HepG2 (cell line): ENCODE data around the gene FCN3. TPM values are rescaled to one million over a fixed set of nuclear protein-coding genes. Genes with fewer than 3 reads are reported as not detected.

Experiments used
- ARNTL ChIP-seq: sonication (generic); formaldehyde crosslinking; IDR thresholded peaks from 2 replicates; pipeline ENCODE4 v1.4.0; 2020; ENCODE audit warnings: mild to moderate bottlenecking, missing genetic modification reagents
- CENPX ChIP-seq: sonication (generic); formaldehyde crosslinking; IDR thresholded peaks from 2 replicates; pipeline ENCODE4 v1.9.0; 2021; ENCODE audit warnings: mild to moderate bottlenecking, missing genetic modification reagents, moderate library complexity
- FOXM1 ChIP-seq: sonication (generic); formaldehyde crosslinking; IDR thresholded peaks from 2 replicates; pipeline ENCODE4 v1.5.0; 2020; ENCODE audit warnings: missing genetic modification reagents
- GATAD2A ChIP-seq: IDR thresholded peaks from 2 replicates; pipeline ENCODE4 v1.6.1; 2016
- HDAC2 ChIP-seq: sonication (generic); formaldehyde crosslinking; IDR thresholded peaks from 2 replicates; pipeline ENCODE4 v1.4.0; 2020; ENCODE audit warnings: missing genetic modification reagents
- HIVEP1 ChIP-seq: sonication (generic); formaldehyde crosslinking; IDR thresholded peaks from 2 replicates; pipeline ENCODE4 v1.4.0; 2020; ENCODE audit warnings: mild to moderate bottlenecking, missing genetic modification reagents
- IRF9 ChIP-seq: sonication (generic); formaldehyde crosslinking; IDR thresholded peaks from 2 replicates; pipeline ENCODE4 v1.8.0; 2022; ENCODE audit warnings: missing genetic modification reagents, mild to moderate bottlenecking, borderline replicate concordance
- MYPOP ChIP-seq: sonication (generic); formaldehyde crosslinking; IDR thresholded peaks from 2 replicates; pipeline ENCODE4 v1.8.1; 2023; ENCODE audit warnings: mild to moderate bottlenecking, moderate library complexity, missing genetic modification reagents
- RAD51 ChIP-seq: fragments of 450-650 bp; IDR thresholded peaks from 2 replicates; pipeline ENCODE4 v1.6.1; 2016; ENCODE audit warnings: borderline replicate concordance
- SMYD3 ChIP-seq: sonication (generic); formaldehyde crosslinking; IDR thresholded peaks from 2 replicates; pipeline ENCODE4 v1.8.1; 2023; ENCODE audit warnings: mild to moderate bottlenecking, missing genetic modification reagents
- SOX6 ChIP-seq, 2 experiments: fragments of 450-650 bp in 1 of 2; sonication (generic) in 1 of 2; formaldehyde crosslinking in 1 of 2; IDR thresholded peaks; 2 replicates each; pipeline versions ENCODE4 v1.4.0 to v1.6.1; 2017 to 2020; ENCODE audit warnings: antibody characterized with exemption in 1 of 2, mild to moderate bottlenecking in 1 of 2, missing genetic modification reagents in 1 of 2
- TOPORS ChIP-seq: sonication (generic); formaldehyde crosslinking; IDR thresholded peaks from 2 replicates; pipeline ENCODE4 v1.8.0; 2023; ENCODE audit warnings: mild to moderate bottlenecking, missing genetic modification reagents
- ZBTB42 ChIP-seq: sonication (generic); formaldehyde crosslinking; IDR thresholded peaks from 2 replicates; pipeline ENCODE4 v1.5.0; 2020; ENCODE audit warnings: mild to moderate bottlenecking, missing genetic modification reagents
- ZBTB43 ChIP-seq: sonication (generic); formaldehyde crosslinking; conservative IDR thresholded peaks from 2 replicates; pipeline ENCODE4 v1.4.0; 2020; ENCODE audit warnings: missing genetic modification reagents
- ZNF563 ChIP-seq: sonication (generic); formaldehyde crosslinking; IDR thresholded peaks from 2 replicates; pipeline ENCODE4 v1.8.0; 2022; ENCODE audit warnings: mild to moderate bottlenecking, moderate library complexity, missing genetic modification reagents
- ZSCAN20 ChIP-seq: sonication (generic); formaldehyde crosslinking; IDR thresholded peaks from 2 replicates; pipeline ENCODE4 v1.4.0; 2020; ENCODE audit warnings: missing genetic modification reagents, mild to moderate bottlenecking, borderline replicate concordance
- polyA plus RNA-seq, 8 experiments: library from polyadenylated mRNA; depleted of rRNA in 3 of 8; stranded (reverse) in 7 of 8; unstranded in 1 of 8; fragments of >200 nt; fragmentation: Illumina TruSeq in 4 of 8; extraction: Trizol in 4 of 8; gene quantifications; 2 replicates each; pipeline versions ENCODE4 v1.2.1 to v1.2.3, GENCODE V29; 2011 to 2016; ENCODE audit warnings: low read depth in 4 of 8, missing spikeins in 1 of 8, mixed read lengths in 1 of 8; ENCODE audit not compliant: insufficient read depth in 1 of 8
- total RNA-seq, 5 experiments: library from RNA; depleted of rRNA; stranded (reverse); fragments of >200 nt; fragmentation: Illumina TruSeq; extraction: Trizol; gene quantifications; 2 replicates each; pipeline ENCODE4 v1.2.3, GENCODE V29; 2016; ENCODE audit warnings: low read depth in 1 of 5
- TF ChIP-seq, protein P1 (sequence below): sonication (generic); formaldehyde crosslinking; conservative IDR thresholded peaks from 2 replicates; pipeline ENCODE4 v1.4.0; 2020; ENCODE audit warnings: missing genetic modification reagents
- TF ChIP-seq, protein P2 (sequence below): sonication (generic); formaldehyde crosslinking; IDR thresholded peaks from 2 replicates; pipeline ENCODE4 v1.5.0; 2020; ENCODE audit warnings: mild to moderate bottlenecking, missing genetic modification reagents, moderate library complexity

Gene FCN3
- total and polyA plus RNA-seq, 2 of the 13 experiments (the other 11 are each of a cell fraction or from before 2014, with no cell fraction given): not detected

GRCh38 chr1:27391511-27392095, 17.0 kb upstream of the FCN3 start (continued):
- TF ChIP-seq, protein P1, sequence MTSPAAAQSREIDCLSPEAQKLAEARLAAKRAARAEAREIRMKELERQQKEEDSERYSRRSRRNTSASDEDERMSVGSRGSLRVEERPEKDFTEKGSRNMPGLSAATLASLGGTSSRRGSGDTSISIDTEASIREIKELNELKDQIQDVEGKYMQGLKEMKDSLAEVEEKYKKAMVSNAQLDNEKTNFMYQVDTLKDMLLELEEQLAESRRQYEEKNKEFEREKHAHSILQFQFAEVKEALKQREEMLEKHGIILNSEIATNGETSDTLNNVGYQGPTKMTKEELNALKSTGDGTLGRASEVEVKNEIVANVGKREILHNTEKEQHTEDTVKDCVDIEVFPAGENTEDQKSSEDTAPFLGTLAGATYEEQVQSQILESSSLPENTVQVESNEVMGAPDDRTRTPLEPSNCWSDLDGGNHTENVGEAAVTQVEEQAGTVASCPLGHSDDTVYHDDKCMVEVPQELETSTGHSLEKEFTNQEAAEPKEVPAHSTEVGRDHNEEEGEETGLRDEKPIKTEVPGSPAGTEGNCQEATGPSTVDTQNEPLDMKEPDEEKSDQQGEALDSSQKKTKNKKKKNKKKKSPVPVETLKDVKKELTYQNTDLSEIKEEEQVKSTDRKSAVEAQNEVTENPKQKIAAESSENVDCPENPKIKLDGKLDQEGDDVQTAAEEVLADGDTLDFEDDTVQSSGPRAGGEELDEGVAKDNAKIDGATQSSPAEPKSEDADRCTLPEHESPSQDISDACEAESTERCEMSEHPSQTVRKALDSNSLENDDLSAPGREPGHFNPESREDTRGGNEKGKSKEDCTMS (CRISPR knock-in tag): no peak
- TF ChIP-seq, protein P2, sequence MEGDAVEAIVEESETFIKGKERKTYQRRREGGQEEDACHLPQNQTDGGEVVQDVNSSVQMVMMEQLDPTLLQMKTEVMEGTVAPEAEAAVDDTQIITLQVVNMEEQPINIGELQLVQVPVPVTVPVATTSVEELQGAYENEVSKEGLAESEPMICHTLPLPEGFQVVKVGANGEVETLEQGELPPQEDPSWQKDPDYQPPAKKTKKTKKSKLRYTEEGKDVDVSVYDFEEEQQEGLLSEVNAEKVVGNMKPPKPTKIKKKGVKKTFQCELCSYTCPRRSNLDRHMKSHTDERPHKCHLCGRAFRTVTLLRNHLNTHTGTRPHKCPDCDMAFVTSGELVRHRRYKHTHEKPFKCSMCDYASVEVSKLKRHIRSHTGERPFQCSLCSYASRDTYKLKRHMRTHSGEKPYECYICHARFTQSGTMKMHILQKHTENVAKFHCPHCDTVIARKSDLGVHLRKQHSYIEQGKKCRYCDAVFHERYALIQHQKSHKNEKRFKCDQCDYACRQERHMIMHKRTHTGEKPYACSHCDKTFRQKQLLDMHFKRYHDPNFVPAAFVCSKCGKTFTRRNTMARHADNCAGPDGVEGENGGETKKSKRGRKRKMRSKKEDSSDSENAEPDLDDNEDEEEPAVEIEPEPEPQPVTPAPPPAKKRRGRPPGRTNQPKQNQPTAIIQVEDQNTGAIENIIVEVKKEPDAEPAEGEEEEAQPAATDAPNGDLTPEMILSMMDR (CRISPR knock-in tag): peak; percentile 32; the same call in 1 of the 2 replicates
- TF ChIP-seq SMYD3 (CRISPR knock-in tag): no peak
- TF ChIP-seq GATAD2A (CRISPR knock-in tag): no peak
- TF ChIP-seq FOXM1 (CRISPR knock-in tag): no peak
- 0 out of 2 replicates have a peak, but pooled peaks have one; percentile 25 for TF ChIP-seq HIVEP1
- TF ChIP-seq ZSCAN20 (CRISPR knock-in tag): no peak
- no peak for TF ChIP-seq ZNF563 (CRISPR knock-in tag)
- TF ChIP-seq CENPX (CRISPR knock-in tag): no peak
- TF ChIP-seq HDAC2 (CRISPR knock-in tag): no peak
- no peak for TF ChIP-seq ARNTL (CRISPR knock-in tag)
- 0 out of 2 replicates have a peak, but pooled peaks have one; percentile 3 for TF ChIP-seq MYPOP (CRISPR knock-in tag)
- no peak for TF ChIP-seq TOPORS (CRISPR knock-in tag)
- no peak for TF ChIP-seq ZBTB43 (CRISPR knock-in tag)
- no peak for TF ChIP-seq SOX6 (IDR thresholded peaks at IDR 0.05)
- TF ChIP-seq SOX6 (CRISPR knock-in tag; IDR thresholded peaks at IDR 0.05): no peak
- no peak for TF ChIP-seq ZBTB42 (CRISPR knock-in tag)
- no peak for TF ChIP-seq RAD51
- TF ChIP-seq IRF9: no peak
